HG02763 (cell line): ENCODE results near the gene CCDC196.
A peak's percentile ranks its signal among the peaks of the same experiment; 100 is the strongest.
"Not testable (repeated sequence)": the region's sequence is repeated elsewhere in the genome, so short reads cannot be mapped to it uniquely, and the experiment has no call there.

ENCODE experiments used
- ATAC-seq: cut with Tn5 transposase; IDR thresholded peaks from one replicate; pipeline ENCODE4 v1.9.1; 2021; ENCODE audit warnings: mild to moderate bottlenecking, moderate library complexity; ENCODE audit not compliant: unreplicated experiment

The CCDC196 gene

DNA sequence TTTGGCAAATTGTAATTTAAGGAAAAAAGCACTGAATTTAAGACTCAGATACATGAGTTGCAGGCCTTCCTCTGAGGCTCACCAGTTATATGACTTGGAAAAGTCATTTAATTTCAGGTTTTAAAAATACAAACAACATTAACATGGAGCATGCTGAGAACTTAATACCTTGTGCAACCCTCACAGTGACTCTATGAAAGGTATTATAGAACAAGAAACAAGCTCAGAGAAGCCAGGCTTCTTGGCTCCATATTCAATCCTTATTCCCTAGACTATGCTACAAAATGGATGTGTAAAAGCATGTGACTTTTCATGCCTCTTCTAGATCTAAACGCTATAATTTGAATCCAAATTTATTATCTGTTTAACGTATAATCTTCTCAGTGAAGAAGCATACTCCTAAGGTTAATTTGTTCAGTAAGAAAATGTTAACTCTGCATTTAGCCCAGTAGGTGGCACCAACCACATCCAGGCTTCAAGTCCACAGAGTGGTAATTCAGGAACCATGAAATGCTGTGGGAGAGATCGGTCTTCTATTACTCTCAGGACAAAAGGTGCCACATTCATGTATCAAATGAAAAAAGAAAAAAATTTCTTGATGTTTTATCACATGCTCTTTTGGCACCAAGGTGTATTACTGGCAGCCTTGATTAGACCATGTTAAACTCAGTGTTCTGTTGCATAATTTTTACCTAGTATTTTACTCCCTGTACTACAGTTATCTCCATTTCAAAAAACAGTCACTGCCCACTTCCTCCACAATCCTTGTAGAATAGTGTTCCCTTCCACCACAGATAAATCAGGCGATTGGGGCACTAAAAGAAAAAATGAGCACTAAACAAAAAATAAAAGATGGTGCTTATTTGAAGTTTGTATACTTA lies 9.3 kb downstream of the CCDC196 start:
- peak; percentile 80 for ATAC-seq

DNA sequence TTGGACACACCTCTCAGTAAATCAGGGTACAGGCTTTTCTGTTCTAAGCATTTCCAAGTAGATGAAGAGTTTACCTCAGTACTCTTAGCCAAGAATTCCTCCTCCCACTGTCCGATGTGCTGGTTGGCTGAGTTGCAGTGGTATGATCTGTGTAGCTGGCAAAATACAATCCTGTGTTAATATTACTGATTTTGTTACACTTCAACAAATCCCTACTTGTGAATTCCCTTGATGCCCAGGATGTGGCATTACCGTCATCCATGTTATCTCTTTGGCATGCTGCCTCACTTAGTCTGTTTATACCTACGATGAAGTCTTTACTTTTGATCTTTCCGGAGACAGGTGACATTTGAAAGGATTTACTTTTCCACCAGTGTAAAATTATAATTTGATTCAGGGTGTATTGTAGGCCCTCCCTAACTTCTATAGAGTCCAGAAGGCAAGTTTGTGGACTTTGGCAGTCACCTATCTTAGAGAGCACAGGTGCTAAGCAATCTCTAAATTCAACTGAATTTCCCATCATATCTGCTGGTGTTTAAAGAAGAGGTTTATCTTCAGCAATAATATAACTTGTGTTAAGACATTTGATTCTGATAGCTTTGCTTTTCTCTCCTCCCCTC lies 10.1 kb downstream of the CCDC196 start:
- ATAC-seq: no peak

DNA sequence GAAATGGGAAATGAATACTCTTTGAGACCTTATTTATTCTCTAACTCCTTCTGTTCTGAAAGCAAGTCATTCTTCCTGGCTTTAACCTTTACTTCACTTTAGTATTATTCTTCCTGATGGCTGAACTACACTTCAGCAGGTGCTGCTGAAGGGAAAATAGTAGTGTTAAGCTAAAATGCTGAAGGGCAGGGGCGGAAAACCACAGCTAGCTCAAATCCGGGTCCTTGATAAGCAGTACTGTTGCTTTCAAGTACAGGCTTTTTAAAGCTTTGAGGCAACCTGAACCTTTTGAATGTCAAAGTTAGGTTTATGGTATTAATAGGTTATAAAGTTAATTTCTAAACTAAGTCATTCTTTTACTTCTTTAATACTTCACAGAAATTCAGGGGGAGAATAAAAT lies 10.7 kb downstream of the CCDC196 start:
- no peak for ATAC-seq

- ATAC-seq: no peak
Observed at GRCh38 chr14:66498311-66498710, 12.1 kb downstream of the CCDC196 start.

GRCh38 chr14:66501592-66501991 lies 15.4 kb downstream of the CCDC196 start:
- ATAC-seq: no peak

- not testable (repeated sequence) for ATAC-seq
Observed at GRCh38 chr14:66502836-66503235, 16.7 kb downstream of the CCDC196 start.

DNA sequence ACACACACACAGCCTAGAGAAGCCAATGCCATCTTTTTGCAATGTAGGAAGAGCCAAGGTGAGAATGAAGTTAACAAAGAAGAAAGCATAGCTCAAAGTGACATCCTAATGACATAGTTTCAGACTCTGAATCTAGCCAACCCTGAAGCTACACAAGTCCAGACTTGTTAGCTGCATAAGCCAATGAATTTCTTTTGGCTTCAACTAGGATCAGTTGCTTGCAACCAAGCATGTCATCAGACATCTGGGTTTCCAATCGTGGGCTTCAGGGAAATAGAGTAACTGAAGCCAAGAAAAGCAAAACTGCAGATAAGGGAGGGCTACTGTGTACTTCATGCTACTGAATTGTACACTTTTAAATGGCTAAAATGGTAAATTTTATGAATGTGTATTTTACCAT lies 17.4 kb downstream of the CCDC196 start:
- no peak for ATAC-seq

DNA sequence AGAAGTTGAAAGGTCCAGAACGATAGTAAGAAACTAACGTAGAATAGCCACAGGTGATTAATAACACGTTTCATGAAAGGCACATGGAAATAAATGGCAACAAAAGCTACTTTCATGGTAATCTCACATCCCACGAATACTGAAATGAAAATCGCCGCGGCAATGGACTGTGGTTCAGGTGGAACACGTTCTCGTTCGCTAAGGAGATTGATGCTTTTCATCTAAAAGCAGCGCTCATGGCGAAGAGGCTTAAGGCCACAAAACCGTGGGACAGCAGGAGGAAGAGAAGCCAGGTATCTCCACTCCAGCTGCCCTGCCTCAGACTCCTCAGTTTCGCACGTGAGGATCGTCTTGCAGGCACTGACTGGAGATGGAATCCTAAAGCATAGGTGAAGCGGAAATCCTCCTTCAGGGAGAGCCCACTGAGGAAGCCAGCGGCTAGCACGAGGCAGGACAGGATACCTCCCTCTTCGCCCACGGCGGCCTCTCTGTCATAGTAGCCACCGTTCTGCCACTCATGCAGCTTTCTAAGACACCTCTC lies 21.1 kb downstream of the CCDC196 start:
- ATAC-seq: no peak

- ATAC-seq: peak; percentile 85
Observed at GRCh38 chr14:66507722-66508546, 21.8 kb downstream of the CCDC196 start, which contains the start of gene GPHN. Gene GPHN (plus strand): TSS chr14:66508147.

- ATAC-seq: no peak
Observed at GRCh38 chr14:66508547-66508845, 22.3 kb downstream of the CCDC196 start.

GRCh38 chr14:66508846-66509621 lies 22.9 kb downstream of the CCDC196 start:
- peak; percentile 28 for ATAC-seq

GRCh38 chr14:66509874-66510273 lies 23.7 kb downstream of the CCDC196 start:
- no peak for ATAC-seq

GRCh38 chr14:66511849-66512248 lies 25.7 kb downstream of the CCDC196 start:
- ATAC-seq: peak; percentile 20

DNA sequence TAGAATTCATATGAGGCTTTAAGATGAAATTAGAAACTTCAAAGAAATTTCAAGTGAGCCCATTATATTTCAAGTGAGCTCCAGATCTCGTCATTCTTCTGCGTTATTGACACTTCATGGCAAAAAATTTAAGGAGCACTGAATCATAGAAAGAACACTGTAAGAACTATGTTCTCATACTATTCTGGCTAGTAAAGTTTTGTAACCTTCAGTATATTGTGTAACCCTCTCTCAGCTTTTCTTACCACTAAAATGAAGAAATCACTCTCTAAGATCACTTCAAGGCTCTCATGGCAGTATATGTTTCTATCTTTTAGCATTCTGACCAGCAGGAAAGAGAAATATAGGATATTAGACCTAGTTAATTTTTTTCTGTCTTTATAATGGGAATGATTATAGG lies 28.0 kb downstream of the CCDC196 start:
- no peak for ATAC-seq

GRCh38 chr14:66530526-66530925 lies 44.4 kb downstream of the CCDC196 start:
- no peak for ATAC-seq

DNA sequence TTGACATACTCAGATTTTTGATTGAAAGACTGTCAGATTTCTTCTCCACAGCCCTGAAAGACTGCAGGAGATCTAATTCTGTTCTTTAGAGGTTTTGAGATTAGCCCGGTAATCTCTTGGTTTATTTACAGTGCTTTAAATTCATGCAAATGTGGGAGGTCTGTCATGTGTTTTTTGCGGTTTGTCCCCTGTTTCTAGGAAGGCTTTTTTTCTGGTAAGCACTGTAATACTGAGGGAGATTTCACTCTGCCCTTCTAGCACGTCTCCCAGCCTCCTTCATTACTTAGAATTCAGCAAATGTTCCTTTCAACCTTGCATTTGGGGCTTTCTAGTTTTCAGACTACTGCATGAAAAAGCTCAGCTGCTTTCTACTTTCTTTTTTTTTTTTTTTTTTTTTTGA lies 52.9 kb downstream of the CCDC196 start:
- ATAC-seq: no peak

DNA sequence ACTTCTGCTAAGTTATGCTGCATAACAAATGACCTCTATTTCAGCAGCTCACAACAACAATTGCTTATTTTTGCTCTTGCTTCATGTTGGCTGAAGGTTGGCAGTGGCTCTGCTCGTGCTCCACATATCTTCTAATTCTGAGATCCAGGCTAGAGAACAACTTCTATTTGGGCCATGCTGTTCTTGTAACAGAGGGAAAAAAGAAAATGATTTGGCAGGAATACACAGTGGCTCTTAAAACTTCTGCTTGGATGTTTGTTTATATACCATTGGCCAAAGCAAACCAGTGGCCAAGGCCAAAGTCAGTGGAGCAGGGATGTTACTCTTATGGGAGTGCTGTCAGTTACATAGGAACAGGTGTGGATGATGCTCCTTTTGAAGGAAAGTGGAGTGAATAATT lies 53.9 kb downstream of the CCDC196 start:
- no peak for ATAC-seq

DNA sequence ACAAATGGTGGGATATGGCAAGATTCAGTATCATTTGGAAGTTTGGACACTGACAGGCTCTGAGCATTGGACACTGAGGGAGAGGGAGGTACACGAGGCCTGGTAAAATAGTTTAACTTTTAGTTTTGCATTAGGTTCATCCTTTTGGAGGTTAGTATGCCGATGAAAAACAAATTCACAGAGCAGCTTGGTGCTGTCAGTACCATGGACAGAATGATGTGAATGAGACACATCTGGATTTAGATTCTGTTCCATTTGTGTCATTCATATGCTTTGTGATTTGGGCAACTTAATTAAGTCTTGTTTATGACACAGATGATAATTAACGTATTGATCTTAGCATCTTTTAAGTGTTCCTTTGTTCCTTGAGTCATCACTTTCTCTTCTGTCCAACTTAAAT lies 55.5 kb downstream of the CCDC196 start:
- ATAC-seq: no peak

GRCh38 chr14:66543996-66544395 lies 57.8 kb downstream of the CCDC196 start:
- no peak for ATAC-seq

DNA sequence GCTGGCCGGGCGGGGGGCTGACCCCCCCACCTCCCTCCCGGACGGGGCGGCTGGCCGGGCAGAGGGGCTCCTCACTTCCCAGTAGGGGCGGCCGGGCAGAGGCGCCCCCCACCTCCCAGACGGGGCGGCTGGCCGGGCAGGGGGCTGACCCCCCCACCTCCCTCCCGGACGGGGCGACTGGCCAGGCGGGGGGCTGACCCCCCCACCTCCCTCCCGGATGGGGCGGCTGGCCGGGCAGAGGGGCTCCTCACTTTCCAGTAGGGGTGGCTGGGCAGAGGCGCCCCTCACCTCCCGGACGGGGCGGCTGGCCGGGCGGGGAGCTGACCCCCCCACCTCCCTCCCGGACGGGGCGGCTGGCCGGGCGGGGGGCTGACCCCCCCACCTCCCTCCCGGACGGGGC lies 59.0 kb downstream of the CCDC196 start:
- not testable (repeated sequence) for ATAC-seq

- ATAC-seq: not testable (repeated sequence)
Observed at GRCh38 chr14:66545751-66546150, 59.6 kb downstream of the CCDC196 start.
